OCI-LY1 (cell line): ENCODE results near the gene TFAP2E.

Experiments used
- H2AFZ ChIP-seq: fragments of 200-600 bp; sonication (generic), shearing (Covaris generic); 2 replicates; pipeline ENCODE4 v1.6.0; 2014; ENCODE audit warnings: antibody characterized with exemption, mild to moderate bottlenecking, low read length
- H3F3A ChIP-seq: fragments of 200-600 bp; sonication (generic), shearing (Covaris generic); 2 replicates; pipeline ENCODE4 v1.6.0; 2014; ENCODE audit warnings: mild to moderate bottlenecking, antibody characterized with exemption, low read length, moderate library complexity; ENCODE audit not compliant: insufficient read depth
- H3K27ac ChIP-seq: fragments of 200-600 bp; sonication (generic); 2 replicates; pipeline ENCODE4 v1.5.1; 2014; ENCODE audit warnings: low read length, mixed run types, mild to moderate bottlenecking, low read depth; ENCODE audit not compliant: poor library complexity, severe bottlenecking
- H3K27me3 ChIP-seq: fragments of 200-600 bp; sonication (generic); 2 replicates; pipeline ENCODE4 v1.6.0; 2014; ENCODE audit warnings: antibody characterized with exemption, mild to moderate bottlenecking, low read length, moderate library complexity; ENCODE audit not compliant: insufficient read depth
- H3K36me3 ChIP-seq: fragments of 200-600 bp; sonication (generic); 2 replicates; pipeline ENCODE4 v1.6.1; 2014; ENCODE audit warnings: mild to moderate bottlenecking, antibody characterized with exemption, low read length, moderate library complexity, mixed read lengths; ENCODE audit not compliant: insufficient read depth
- H3K4me1 ChIP-seq: fragments of 200-600 bp; sonication (generic); 2 replicates; pipeline ENCODE4 v1.5.1; 2014; ENCODE audit warnings: mild to moderate bottlenecking, low read length, moderate library complexity; ENCODE audit not compliant: insufficient read depth, severe bottlenecking
- H3K4me2 ChIP-seq: fragments of 200-600 bp; sonication (generic), shearing (Covaris generic); 2 replicates; pipeline ENCODE4 v1.6.1; 2014; ENCODE audit warnings: low read length
- H3K4me3 ChIP-seq: fragments of 200-600 bp; sonication (generic); 2 replicates; pipeline ENCODE4 v1.5.1; 2014; ENCODE audit warnings: low read length, low read depth, mild to moderate bottlenecking, mixed read lengths; ENCODE audit not compliant: poor library complexity, severe bottlenecking
- H3K79me2 ChIP-seq: fragments of 200-600 bp; shearing (Covaris generic); 2 replicates; pipeline ENCODE4 v1.6.1; 2016; ENCODE audit warnings: mixed run types, low read length, mixed read lengths; ENCODE audit not compliant: insufficient read depth
- H3K9ac ChIP-seq: fragments of 200-600 bp; sonication (generic), shearing (Covaris generic); 2 replicates; pipeline ENCODE4 v1.6.1; 2014; ENCODE audit warnings: mild to moderate bottlenecking, low read length, mixed read lengths
- H3K9me2 ChIP-seq: fragments of 200-600 bp; sonication (generic), shearing (Covaris generic); 2 replicates; pipeline ENCODE4 v1.6.1; 2014; ENCODE audit warnings: low read depth, mild to moderate bottlenecking, low read length, mixed read lengths
- H3K9me3 ChIP-seq: fragments of 200-600 bp; shearing (Covaris generic); 2 replicates; pipeline ENCODE4 v1.6.1; 2014; ENCODE audit warnings: low read length, mixed read lengths
- H4K20me1 ChIP-seq: fragments of 200-600 bp; sonication (generic), shearing (Covaris generic); 2 replicates; pipeline ENCODE4 v1.6.0; 2016; ENCODE audit warnings: mild to moderate bottlenecking, low read length; ENCODE audit not compliant: insufficient read depth
- CTCF ChIP-seq: fragments of 200-600 bp; sonication (generic), shearing (Covaris generic); IDR thresholded peaks from 2 replicates; pipeline ENCODE4 v1.5.1; 2017; ENCODE audit warnings: mild to moderate bottlenecking, antibody characterized with exemption, low read length, moderate library complexity, mixed read lengths
- EZH2 ChIP-seq: fragments of 200-600 bp; sonication (generic), shearing (Covaris generic); IDR thresholded peaks from 2 replicates; pipeline ENCODE4 v1.8.0; 2017; ENCODE audit warnings: borderline replicate concordance, mixed run types, mild to moderate bottlenecking, antibody characterized with exemption, low read length, moderate library complexity, mixed read lengths

TFAP2E gene

GRCh38 chr1:35641233-35641866 is 68.2 kb downstream of the TFAP2E start, which contains the start of gene PSMB2:
Gene PSMB2 (minus strand): TSS chr1:35641526. CDS start chr1:35641432, 94 bp downstream.
- peak within 1 kb of the TSS; percentile 74 for H3K27ac ChIP-seq
- H3K27me3 ChIP-seq: no peaks in the 10 kb centered on the region; the same call in 1 of the 2 replicates
- peak within 1 kb of the TSS; percentile 69 for H3K4me2 ChIP-seq
- H3K9ac ChIP-seq: peak within 1 kb of the TSS; percentile 85
- peaks cover 44% of the 10 kb centered on the region for H3K4me1 ChIP-seq
- no peak for TF ChIP-seq CTCF
- TF ChIP-seq EZH2: no peak
- H4K20me1 ChIP-seq: 0 out of 2 replicates have a peak, but pooled peaks cover 4% of the 10 kb centered on the region
- peak within 1 kb of the TSS; percentile 95 for H2AFZ ChIP-seq
- H3K36me3 ChIP-seq: peaks cover 19% of the 10 kb centered on the region; the same call in 1 of the 2 replicates
- H3K4me3 ChIP-seq: peak within 1 kb of the TSS; percentile 90
- H3F3A ChIP-seq: no peaks in the 10 kb centered on the region
- H3K79me2 ChIP-seq: peaks cover 47% of the 10 kb centered on the region
- H3K9me2 ChIP-seq: no peaks in the 10 kb centered on the region
- no peaks in the 10 kb centered on the region for H3K9me3 ChIP-seq

GRCh38 chr1:35642471-35642955 is 69.4 kb downstream of the TFAP2E start:
- peak overlapping the region; percentile 85; the same call in 1 of the 2 replicates for H3K9ac ChIP-seq
- H3K36me3 ChIP-seq: peaks cover 7% of the 10 kb centered on the region; the same call in 1 of the 2 replicates
- no peaks in the 10 kb centered on the region; the same call in 1 of the 2 replicates for H3K27me3 ChIP-seq
- H3K4me1 ChIP-seq: peaks cover 35% of the 10 kb centered on the region
- peaks cover 35% of the 10 kb centered on the region for H3K79me2 ChIP-seq
- TF ChIP-seq EZH2 (no peak), CTCF (no peak)
- peak overlapping the region; percentile 69 for H3K4me2 ChIP-seq
- no peaks in the 10 kb centered on the region for H4K20me1 ChIP-seq
- H3K9me3 ChIP-seq: no peaks in the 10 kb centered on the region
- peak overlapping the region; percentile 90 for H3K4me3 ChIP-seq
- no peak overlapping the region for H3K27ac ChIP-seq
- H2AFZ ChIP-seq: peak overlapping the region; percentile 95
- no peaks in the 10 kb centered on the region for H3F3A ChIP-seq
- no peaks in the 10 kb centered on the region for H3K9me2 ChIP-seq

GRCh38 chr1:35644204-35644603 is 71.1 kb downstream of the TFAP2E start:
- no peaks in the 10 kb centered on the region for H3F3A ChIP-seq
- H3K4me3 ChIP-seq: no peak overlapping the region
- no peak overlapping the region for H3K27ac ChIP-seq
- no peak overlapping the region for H3K4me2 ChIP-seq
- H4K20me1 ChIP-seq: no peaks in the 10 kb centered on the region
- peaks cover 20% of the 10 kb centered on the region for H3K4me1 ChIP-seq
- H2AFZ ChIP-seq: no peak overlapping the region
- no peak overlapping the region for H3K9ac ChIP-seq
- H3K79me2 ChIP-seq: peaks cover 20% of the 10 kb centered on the region
- H3K9me3 ChIP-seq: no peaks in the 10 kb centered on the region
- no peak for TF ChIP-seq EZH2
- no peak for TF ChIP-seq CTCF
- no peaks in the 10 kb centered on the region; the same call in 1 of the 2 replicates for H3K27me3 ChIP-seq
- no peaks in the 10 kb centered on the region for H3K36me3 ChIP-seq
- H3K9me2 ChIP-seq: no peaks in the 10 kb centered on the region
